BJ (cell line): ENCODE measurements around the gene TLK2. TPM values are rescaled to one million over a fixed set of nuclear protein-coding genes. Genes with fewer than 3 reads are reported as not detected.
A peak's percentile ranks its signal among the peaks of the same experiment; 100 is the strongest.

Experiments used
- CTCF ChIA-PET: fragments of 350-600 bp; formaldehyde crosslinking; extraction: SDS; loops from one replicate; lab custom pipeline; 2021; ENCODE audit warnings: antibody characterized with exemption, inconsistent platforms; lab: Yijun Ruan, JAX
- POLR2A ChIA-PET: fragments of 300-600 bp; sonication (Branson Sonifier 250); formaldehyde crosslinking; extraction: SDS; loops from one replicate; lab custom pipeline; 2021; ENCODE audit warnings: antibody characterized with exemption; lab: Charles Lee
- DNase-seq: peaks from one replicate; pipeline ENCODE4 v3.0.0-alpha.2; 2011; ENCODE audit warnings: low read depth
- H3K27me3 ChIP-seq: 2 replicates; pipeline ENCODE4 v1.6.0; 2011; ENCODE audit warnings: low read length; ENCODE audit not compliant: control insufficient read depth, insufficient read depth
- H3K36me3 ChIP-seq: 2 replicates; pipeline ENCODE4 v1.5.1; 2011; ENCODE audit warnings: low read length; ENCODE audit not compliant: control insufficient read depth, insufficient read depth
- H3K4me3 ChIP-seq: 2 replicates; pipeline ENCODE4 v1.5.1; 2011; ENCODE audit warnings: low read depth, mild to moderate bottlenecking, control low read depth, low read length
- CTCF ChIP-seq: IDR thresholded peaks from 2 replicates; pipeline ENCODE4 v1.5.1; 2011; ENCODE audit warnings: low read depth, mild to moderate bottlenecking, control low read depth, inconsistent platforms, low read length, moderate library complexity; ENCODE audit not compliant: insufficient read depth
- polyA plus RNA-seq: library from polyadenylated mRNA; depleted of rRNA; stranded (reverse); fragments of >200 nt; gene quantifications from 2 replicates; pipeline ENCODE4 v1.2.3, GENCODE V29; 2011

Gene TLK2
- polyA plus RNA-seq, 1 experiment: 68.9 TPM

GRCh38 chr17:62648251-62648955 is 169.8 kb downstream of the TLK2 start:
- no peak for DNase-seq
- H3K4me3 ChIP-seq: no peak overlapping the region
- ChIA-PET CTCF (interaction anchor here (0.6 to 1.4 kb wide), 5 partner anchors 10 to 96 kb away, joined by 3 to 5 read pairs (median 3); no protein-coding TSS in a partner anchor), POLR2A (no interaction called here)
- no peak for TF ChIP-seq CTCF
- H3K27me3 ChIP-seq: no peaks in the 10 kb centered on the region
- H3K36me3 ChIP-seq: peaks cover 3% of the 10 kb centered on the region

GRCh38 chr17:62648956-62649294 is 170.3 kb downstream of the TLK2 start:
- no peak for TF ChIP-seq CTCF
- peaks cover 3% of the 10 kb centered on the region for H3K36me3 ChIP-seq
- H3K27me3 ChIP-seq: no peaks in the 10 kb centered on the region
- no peak overlapping the region for H3K4me3 ChIP-seq
- DNase-seq: no peak
- CTCF ChIA-PET: interaction anchor here (0.6 to 1.4 kb wide), 4 partner anchors 10 to 96 kb away, joined by 3 to 5 read pairs (median 4); no protein-coding TSS in a partner anchor
- POLR2A ChIA-PET: no interaction called here

- no peak for DNase-seq
- Histone ChIP-seq H3K27me3 (no peaks in the 10 kb centered on the region), H3K36me3 (peaks cover 3% of the 10 kb centered on the region), H3K4me3 (no peak overlapping the region)
- TF ChIP-seq CTCF: no peak
- POLR2A ChIA-PET: no interaction called here
- CTCF ChIA-PET: interaction anchor here (1.4 kb wide), 1 partner anchor 97 kb away, joined by 3 read pairs; no protein-coding TSS in a partner anchor
Measured at GRCh38 chr17:62649570-62649969, 170.9 kb downstream of the TLK2 start.

- no peaks in the 10 kb centered on the region for H3K27me3 ChIP-seq
- no peak for DNase-seq
- POLR2A ChIA-PET: no interaction called here
- no peak for TF ChIP-seq CTCF
- H3K36me3 ChIP-seq: peaks cover 3% of the 10 kb centered on the region
- CTCF ChIA-PET: no interaction called here
- no peak overlapping the region for H3K4me3 ChIP-seq
Measured at GRCh38 chr17:62650587-62650986, 172.0 kb downstream of the TLK2 start.

GRCh38 chr17:62652251-62653001 is 173.8 kb downstream of the TLK2 start:
- ChIA-PET CTCF (no interaction called here), POLR2A (interaction anchor here (0.6 kb wide), 1 partner anchor 55 kb away, joined by 9 read pairs; no protein-coding TSS in a partner anchor)
- Histone ChIP-seq H3K36me3 (peaks cover 2% of the 10 kb centered on the region), H3K27me3 (no peaks in the 10 kb centered on the region), H3K4me3 (peak overlapping the region; percentile 38)
- no peak for TF ChIP-seq CTCF
- DNase-seq: no peak
